Astrocyte of the cerebellum (primary cell): ENCODE results near the gene CARD11.

Source experiments
- DNase-seq: peaks from one replicate; pipeline ENCODE4 v3.0.0-alpha.2; 2011; ENCODE audit warnings: low read depth
- H3K4me3 ChIP-seq: 2 replicates; pipeline ENCODE4 v1.5.1; 2011; ENCODE audit warnings: mild to moderate bottlenecking, low read depth, low read length, moderate library complexity
- in situ Hi-C: cut with HindIII; loops from 2 replicates; pipeline ENCODE4 v1.10.0; 2017; ENCODE audit warnings: low sequenced_read_pairs
- TF ChIP-seq, protein P1 (sequence below): IDR thresholded peaks from 2 replicates; pipeline ENCODE4 v1.5.1; 2012; ENCODE audit warnings: low read length, low read depth, moderate library complexity, mild to moderate bottlenecking; ENCODE audit errors: missing control alignments

Gene CARD11

DNA sequence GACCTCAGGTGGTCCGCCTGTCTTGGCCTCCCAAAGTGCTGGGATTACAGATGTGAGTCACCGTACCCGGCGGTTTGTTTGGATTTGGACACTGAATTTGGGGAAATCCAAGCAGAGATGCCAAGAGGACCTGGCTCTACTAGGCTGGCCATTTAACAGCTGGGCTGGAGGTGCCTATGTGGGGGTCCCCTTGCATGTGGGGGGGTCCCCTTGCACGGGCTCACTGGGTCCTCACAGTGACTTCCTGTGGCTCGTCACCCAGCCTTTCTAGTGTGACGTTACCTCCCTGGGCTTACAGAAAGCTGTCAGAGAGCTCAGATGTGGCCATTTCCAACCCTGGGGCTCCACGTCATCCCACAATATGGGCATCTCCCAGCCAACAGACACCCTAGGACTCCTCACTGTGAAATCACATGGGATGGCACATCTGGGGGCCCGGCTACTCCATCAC, 150.2 kb downstream of the CARD11 start:
- TF ChIP-seq, protein P1, sequence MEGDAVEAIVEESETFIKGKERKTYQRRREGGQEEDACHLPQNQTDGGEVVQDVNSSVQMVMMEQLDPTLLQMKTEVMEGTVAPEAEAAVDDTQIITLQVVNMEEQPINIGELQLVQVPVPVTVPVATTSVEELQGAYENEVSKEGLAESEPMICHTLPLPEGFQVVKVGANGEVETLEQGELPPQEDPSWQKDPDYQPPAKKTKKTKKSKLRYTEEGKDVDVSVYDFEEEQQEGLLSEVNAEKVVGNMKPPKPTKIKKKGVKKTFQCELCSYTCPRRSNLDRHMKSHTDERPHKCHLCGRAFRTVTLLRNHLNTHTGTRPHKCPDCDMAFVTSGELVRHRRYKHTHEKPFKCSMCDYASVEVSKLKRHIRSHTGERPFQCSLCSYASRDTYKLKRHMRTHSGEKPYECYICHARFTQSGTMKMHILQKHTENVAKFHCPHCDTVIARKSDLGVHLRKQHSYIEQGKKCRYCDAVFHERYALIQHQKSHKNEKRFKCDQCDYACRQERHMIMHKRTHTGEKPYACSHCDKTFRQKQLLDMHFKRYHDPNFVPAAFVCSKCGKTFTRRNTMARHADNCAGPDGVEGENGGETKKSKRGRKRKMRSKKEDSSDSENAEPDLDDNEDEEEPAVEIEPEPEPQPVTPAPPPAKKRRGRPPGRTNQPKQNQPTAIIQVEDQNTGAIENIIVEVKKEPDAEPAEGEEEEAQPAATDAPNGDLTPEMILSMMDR, result no peak
- in situ Hi-C loops, result no loop called here
- no peak for DNase-seq
- no peak overlapping the region for H3K4me3 ChIP-seq

DNA sequence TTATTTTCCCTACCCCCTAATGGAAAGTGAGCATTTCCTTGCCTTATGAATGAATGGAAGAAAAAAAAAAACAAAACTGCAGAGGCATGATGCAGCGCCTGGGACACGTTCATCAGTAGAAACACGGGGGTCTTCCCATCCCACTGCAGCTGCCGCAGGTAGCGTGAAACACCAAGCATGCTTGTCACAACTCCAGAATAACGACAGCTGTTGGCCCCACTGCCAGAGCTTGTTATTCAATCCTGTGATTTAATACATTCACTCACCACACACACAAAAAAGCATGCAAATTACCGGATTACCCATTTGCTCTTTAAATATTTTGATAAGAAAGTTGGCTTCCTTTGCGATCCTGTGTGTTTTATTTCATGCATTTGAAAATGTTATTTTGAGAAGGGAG, 151.1 kb downstream of the CARD11 start:
- in situ Hi-C loops, result no loop called here
- no peak for DNase-seq
- H3K4me3 ChIP-seq, result no peak overlapping the region
- TF ChIP-seq, protein P1, result no peak

DNA sequence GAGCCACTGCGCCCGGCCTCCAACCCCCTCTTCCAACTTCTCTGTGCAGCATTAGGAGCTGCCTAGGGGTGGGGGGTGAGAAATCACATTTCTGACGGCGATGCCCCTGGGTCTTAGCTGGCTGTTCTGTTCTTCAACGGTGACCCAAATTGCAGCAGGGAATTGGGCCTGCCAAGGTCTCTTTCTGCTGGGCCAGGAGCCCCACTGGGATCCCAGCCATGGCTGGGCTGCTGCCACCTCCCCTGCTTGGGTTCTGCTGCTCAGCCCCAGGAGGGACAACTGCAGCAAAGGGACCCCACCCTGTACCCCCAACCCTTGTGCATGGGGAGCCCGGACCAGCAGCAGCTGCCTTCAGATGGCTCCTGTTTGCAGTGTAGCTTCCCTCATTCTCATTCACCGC, 155.9 kb downstream of the CARD11 start:
- no peak overlapping the region for H3K4me3 ChIP-seq
- in situ Hi-C loops, result no loop called here
- TF ChIP-seq, protein P1, result no peak
- no peak for DNase-seq

DNA sequence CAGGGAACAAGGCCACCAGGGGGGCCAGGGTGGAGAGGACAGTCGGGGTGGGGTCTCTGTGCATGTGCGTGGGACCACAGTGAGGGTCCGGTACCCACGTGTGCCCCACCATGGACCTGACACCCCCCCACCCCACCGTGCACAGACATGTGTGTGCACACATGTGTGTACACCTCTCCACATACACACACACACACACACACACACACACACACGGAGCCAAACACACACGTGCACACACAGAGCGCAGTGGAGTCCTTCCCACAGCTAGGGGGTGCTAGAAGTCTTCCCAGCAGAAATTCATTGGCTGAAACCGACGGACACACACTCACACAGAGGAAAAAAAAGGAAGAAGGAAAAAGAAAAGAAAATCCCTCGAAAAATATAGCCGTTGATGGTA, 156.8 kb downstream of the CARD11 start:
- TF ChIP-seq, protein P1, result peak; percentile 94
- in situ Hi-C loops, result no loop called here
- DNase-seq, result peak; percentile 64
- H3K4me3 ChIP-seq, result no peak overlapping the region

DNA sequence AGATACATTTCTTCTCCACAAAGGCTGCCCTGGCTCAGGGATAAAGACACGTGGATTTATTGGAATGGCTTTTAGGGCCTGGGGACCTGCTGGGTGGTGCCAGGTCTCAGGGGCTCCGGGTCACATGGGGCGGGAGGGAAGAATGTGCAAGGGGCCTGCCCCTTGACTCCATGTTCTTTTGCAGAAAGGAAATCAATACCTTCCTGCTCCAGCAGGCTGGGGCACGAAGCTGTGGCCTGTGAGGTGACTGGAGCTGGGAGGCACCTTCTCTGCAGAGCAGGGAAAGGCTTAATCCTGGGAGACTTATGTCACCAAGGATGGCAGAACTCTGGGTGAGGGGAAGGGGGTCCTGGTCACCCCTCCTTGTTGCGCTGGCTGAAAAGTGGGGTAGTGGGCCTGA, 157.3 kb downstream of the CARD11 start:
- in situ Hi-C loops, result no loop called here
- no peak for DNase-seq
- no peak overlapping the region for H3K4me3 ChIP-seq
- TF ChIP-seq, protein P1, result no peak

DNA sequence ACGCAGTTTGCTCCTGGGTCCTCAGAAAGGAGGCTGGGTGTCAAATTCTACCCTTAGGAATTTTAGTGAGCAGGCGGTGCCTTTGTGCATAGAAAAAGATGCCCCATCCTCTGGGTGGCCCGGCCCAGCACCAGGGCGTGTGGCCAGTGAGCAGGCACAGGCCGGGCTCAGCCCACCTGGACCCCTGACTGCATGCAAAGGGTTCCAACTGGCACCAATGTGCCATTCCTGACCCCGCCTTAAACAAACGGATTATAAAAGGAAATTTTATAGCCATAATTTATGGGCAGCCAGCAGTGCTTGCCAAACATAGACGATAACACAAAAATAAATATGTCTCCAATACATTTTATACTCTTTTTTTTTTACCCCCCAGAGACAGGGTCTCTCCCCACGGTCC, 159.5 kb downstream of the CARD11 start:
- no peak overlapping the region for H3K4me3 ChIP-seq
- in situ Hi-C loops, result no loop called here
- TF ChIP-seq, protein P1, result no peak
- no peak for DNase-seq

DNA sequence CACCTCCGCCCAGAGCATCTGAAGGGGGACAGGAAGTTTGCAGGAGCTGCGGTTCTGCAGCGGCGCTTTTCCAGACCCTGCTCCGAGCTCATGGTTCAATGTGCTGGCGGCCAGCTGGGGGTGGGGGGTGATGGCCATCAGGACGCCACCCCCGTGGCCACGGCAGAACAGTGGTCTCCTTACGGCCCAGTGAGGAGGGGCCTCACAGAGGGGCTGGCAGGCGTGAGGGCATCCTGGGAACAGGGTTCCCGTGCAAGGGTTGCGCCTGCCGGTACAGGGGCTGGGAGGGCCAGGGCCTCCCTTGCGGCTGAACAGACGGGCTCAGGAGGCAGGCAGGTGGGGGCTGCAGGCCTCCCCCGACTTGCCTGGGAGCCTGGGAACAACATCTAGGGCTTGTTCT, 160.6 kb downstream of the CARD11 start:
- no peak overlapping the region for H3K4me3 ChIP-seq
- in situ Hi-C loops, result no loop called here
- TF ChIP-seq, protein P1, result no peak
- DNase-seq, result no peak
